Fibroblast of villous mesenchyme (primary cell): ENCODE results near the gene TNFSF4. TPM values are rescaled to one million over a fixed set of nuclear protein-coding genes. Genes with fewer than 3 reads are reported as not detected.

Experiments used
- DNase-seq: peaks from one replicate; pipeline ENCODE4 v3.0.0-alpha.2; 2010; ENCODE audit warnings: low read depth
- H3K4me3 ChIP-seq: 2 replicates; pipeline ENCODE4 v1.5.1; 2011; ENCODE audit warnings: low read depth, mild to moderate bottlenecking, low read length
- total RNA-seq: library from RNA; depleted of rRNA; stranded (reverse); fragments of >200 nt; gene quantifications from 2 replicates; pipeline ENCODE4 v1.2.3, GENCODE V29; 2012
- TF ChIP-seq, protein P1 (sequence below): IDR thresholded peaks from 2 replicates; pipeline ENCODE4 v1.5.1; 2012; ENCODE audit warnings: low read depth, mild to moderate bottlenecking, low read length; ENCODE audit not compliant: insufficient read depth

The TNFSF4 gene
- total RNA-seq, 1 donor, result 127 TPM

DNA sequence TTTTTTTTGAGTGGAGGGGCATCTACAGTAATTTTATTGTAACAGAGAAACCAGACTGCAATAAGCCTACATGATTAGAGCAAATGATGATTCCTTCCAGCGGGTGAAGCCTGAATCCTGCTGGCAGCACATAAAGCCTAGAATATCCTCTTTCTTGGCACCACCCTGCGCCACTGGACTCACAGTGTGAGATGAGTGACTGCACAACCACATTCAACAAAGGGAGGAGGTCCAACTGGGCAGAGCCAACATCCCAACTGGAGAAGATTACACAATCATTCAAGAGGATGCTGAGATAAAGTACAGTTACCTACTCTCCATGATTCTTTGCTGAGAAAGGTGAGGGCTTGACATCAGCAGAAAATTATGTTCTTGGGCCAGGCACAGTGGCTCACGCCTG lies 67.4 kb downstream of the TNFSF4 start:
- no peak overlapping the region for H3K4me3 ChIP-seq
- TF ChIP-seq, protein P1, sequence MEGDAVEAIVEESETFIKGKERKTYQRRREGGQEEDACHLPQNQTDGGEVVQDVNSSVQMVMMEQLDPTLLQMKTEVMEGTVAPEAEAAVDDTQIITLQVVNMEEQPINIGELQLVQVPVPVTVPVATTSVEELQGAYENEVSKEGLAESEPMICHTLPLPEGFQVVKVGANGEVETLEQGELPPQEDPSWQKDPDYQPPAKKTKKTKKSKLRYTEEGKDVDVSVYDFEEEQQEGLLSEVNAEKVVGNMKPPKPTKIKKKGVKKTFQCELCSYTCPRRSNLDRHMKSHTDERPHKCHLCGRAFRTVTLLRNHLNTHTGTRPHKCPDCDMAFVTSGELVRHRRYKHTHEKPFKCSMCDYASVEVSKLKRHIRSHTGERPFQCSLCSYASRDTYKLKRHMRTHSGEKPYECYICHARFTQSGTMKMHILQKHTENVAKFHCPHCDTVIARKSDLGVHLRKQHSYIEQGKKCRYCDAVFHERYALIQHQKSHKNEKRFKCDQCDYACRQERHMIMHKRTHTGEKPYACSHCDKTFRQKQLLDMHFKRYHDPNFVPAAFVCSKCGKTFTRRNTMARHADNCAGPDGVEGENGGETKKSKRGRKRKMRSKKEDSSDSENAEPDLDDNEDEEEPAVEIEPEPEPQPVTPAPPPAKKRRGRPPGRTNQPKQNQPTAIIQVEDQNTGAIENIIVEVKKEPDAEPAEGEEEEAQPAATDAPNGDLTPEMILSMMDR, result no peak
- DNase-seq, result no peak

DNA sequence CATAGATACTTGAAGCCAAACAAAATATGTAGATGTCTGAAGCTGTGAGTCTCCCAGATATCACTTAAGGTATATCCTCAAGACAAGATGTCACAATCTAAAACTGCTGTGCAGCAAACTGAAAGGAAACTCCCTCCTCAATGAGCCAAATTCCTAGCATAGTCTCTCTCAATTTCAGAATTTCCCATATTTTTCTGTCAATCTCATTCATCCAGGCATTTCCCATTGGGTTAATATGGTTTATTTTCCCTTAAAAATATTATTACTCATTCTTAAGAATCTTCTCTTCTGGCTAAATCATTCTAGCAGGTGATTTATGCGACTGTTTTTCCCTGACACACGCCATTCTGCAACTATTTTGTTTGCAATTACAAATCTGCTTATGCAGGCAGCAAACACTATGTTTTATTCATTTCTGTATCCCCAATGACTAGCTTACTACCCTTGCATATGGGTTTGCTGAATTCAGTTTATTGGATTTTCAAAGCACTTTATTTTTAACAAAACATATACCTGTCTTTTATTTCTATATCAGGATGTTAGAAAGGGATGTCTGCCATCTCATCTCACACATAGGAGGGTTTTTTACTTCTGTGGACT lies 69.9 kb downstream of the TNFSF4 start:
- TF ChIP-seq, protein P1, result no peak
- no peak for DNase-seq
- no peak overlapping the region for H3K4me3 ChIP-seq

DNA sequence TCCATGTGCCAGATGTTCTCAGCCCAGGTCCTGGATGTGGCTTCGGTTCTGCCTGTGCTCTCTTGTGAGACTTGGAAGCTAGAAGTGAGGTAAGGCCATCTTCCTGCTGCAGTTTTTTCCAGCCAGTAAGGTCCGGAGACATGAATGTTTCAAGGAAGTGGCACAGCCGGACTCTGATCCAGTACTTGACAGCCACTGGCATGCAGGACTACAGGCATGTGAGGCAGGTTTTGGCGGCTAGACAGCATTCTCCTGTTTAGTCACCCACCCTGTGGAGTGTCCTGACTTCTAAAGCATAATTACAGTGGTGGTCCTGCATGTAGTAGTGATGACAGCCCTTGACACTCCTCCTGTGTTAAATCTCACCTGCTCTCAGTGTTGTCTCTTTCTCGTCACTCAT lies 72.3 kb downstream of the TNFSF4 start:
- DNase-seq, result no peak
- TF ChIP-seq, protein P1, result no peak
- no peak overlapping the region for H3K4me3 ChIP-seq

DNA sequence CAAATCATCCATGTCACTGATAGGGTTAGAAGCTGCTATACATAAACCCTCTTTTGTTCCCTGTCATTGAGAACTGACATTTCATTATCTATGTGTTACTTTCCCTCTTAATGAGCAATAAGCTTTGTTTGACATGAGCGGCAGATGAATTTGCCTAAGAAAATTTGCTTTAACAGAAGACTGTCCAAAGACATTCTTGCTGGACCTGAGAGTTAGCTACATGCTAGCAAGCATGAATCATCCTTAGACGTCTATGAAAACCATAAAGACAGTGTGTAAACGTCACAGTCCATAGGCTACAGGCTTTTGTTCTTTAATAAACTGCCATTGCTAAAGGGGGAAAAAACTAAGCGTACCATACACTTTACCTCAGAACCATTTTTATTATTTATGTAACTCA lies 73.1 kb downstream of the TNFSF4 start:
- no peak overlapping the region for H3K4me3 ChIP-seq
- peak; percentile 51 for DNase-seq
- TF ChIP-seq, protein P1, result no peak

Other genes starting within 250 kb of the TNFSF4 start
- 2.9 and 11.2 TPM in 2 replicates for gene TNFSF18, start 156.4 kb downstream of the TNFSF4 start, total RNA-seq